H9 (cell line): Measurements from ENCODE around the gene ACACB. TPM values are rescaled to one million over a fixed set of nuclear protein-coding genes. Genes with fewer than 3 reads are reported as not detected.

Source experiments
- DNase-seq: peaks from one replicate; pipeline ENCODE4 v3.0.0-alpha.2; 2017
- H2AFZ ChIP-seq: one replicate; pipeline ENCODE4 v1.6.1; 2013; ENCODE audit warnings: mild to moderate bottlenecking, low read length, control low read depth, moderate library complexity
- H2AK5ac ChIP-seq: 2 replicates; pipeline ENCODE4 v1.6.1; 2013; ENCODE audit warnings: low read length, control low read depth, mixed read lengths; ENCODE audit not compliant: insufficient read length
- H2BK120ac ChIP-seq: one replicate; pipeline ENCODE4 v1.6.1; 2013; ENCODE audit warnings: low read depth, mild to moderate bottlenecking, low read length, control low read depth, inconsistent platforms; ENCODE audit not compliant: poor library complexity, severe bottlenecking
- H2BK12ac ChIP-seq: 2 replicates; pipeline ENCODE4 v1.6.1; 2013; ENCODE audit warnings: low read length, control low read depth, mixed read lengths, low read depth; ENCODE audit not compliant: insufficient read length
- H2BK15ac ChIP-seq: 2 replicates; pipeline ENCODE4 v1.6.1; 2013; ENCODE audit warnings: low read depth, low read length, control low read depth
- H2BK20ac ChIP-seq: one replicate; pipeline ENCODE4 v1.6.1; 2013; ENCODE audit warnings: low read depth, mild to moderate bottlenecking, low read length, control low read depth, inconsistent platforms; ENCODE audit not compliant: poor library complexity, severe bottlenecking
- H2BK5ac ChIP-seq: 2 replicates; pipeline ENCODE4 v1.6.1; 2013; ENCODE audit warnings: low read length, control low read depth, mixed read lengths; ENCODE audit not compliant: insufficient read length
- H3K14ac ChIP-seq: 2 replicates; pipeline ENCODE4 v1.6.1; 2013; ENCODE audit warnings: low read length, control low read depth; ENCODE audit not compliant: insufficient read depth
- H3K18ac ChIP-seq: 2 replicates; pipeline ENCODE4 v1.6.1; 2013; ENCODE audit warnings: low read depth, mild to moderate bottlenecking, mixed read lengths, low read length, control low read depth; ENCODE audit not compliant: insufficient read length
- H3K23ac ChIP-seq: 2 replicates; pipeline ENCODE4 v1.6.1; 2013; ENCODE audit warnings: low read length, control low read depth, mixed read lengths, low read depth; ENCODE audit not compliant: insufficient read length
- H3K23me2 ChIP-seq: 2 replicates; pipeline ENCODE4 v1.6.1; 2013; ENCODE audit warnings: low read depth, mild to moderate bottlenecking, mixed read lengths, low read length, control low read depth; ENCODE audit not compliant: insufficient read length, poor library complexity, severe bottlenecking
- H3K27ac ChIP-seq: 2 replicates; pipeline ENCODE4 v1.5.1; 2013; ENCODE audit warnings: low read length, control low read depth, mixed read lengths, low read depth; ENCODE audit not compliant: insufficient read length
- H3K27me3 ChIP-seq: 2 replicates; pipeline ENCODE4 v1.6.1; 2013; ENCODE audit warnings: low read length, control low read depth, inconsistent platforms; ENCODE audit not compliant: insufficient read depth
- H3K4ac ChIP-seq: 2 replicates; pipeline ENCODE4 v1.6.1; 2013; ENCODE audit warnings: low read depth, mild to moderate bottlenecking, control low read depth, inconsistent platforms, low read length, moderate library complexity
- H3K4me1 ChIP-seq: 2 replicates; pipeline ENCODE4 v1.6.1; 2013; ENCODE audit warnings: low read length, control low read depth, inconsistent platforms; ENCODE audit not compliant: insufficient read depth
- H3K4me2 ChIP-seq: 2 replicates; pipeline ENCODE4 v1.6.1; 2013; ENCODE audit warnings: low read length, control low read depth, mixed read lengths; ENCODE audit not compliant: insufficient read length, insufficient read depth
- H3K56ac ChIP-seq: 2 replicates; pipeline ENCODE4 v1.6.1; 2013; ENCODE audit warnings: low read depth, mild to moderate bottlenecking, mixed read lengths, low read length, control low read depth; ENCODE audit not compliant: insufficient read length
- H3K79me1 ChIP-seq: 2 replicates; pipeline ENCODE4 v1.6.1; 2013; ENCODE audit warnings: low read depth, mild to moderate bottlenecking, moderate library complexity, low read length, control low read depth, inconsistent platforms; ENCODE audit not compliant: insufficient read depth, poor library complexity, severe bottlenecking
- H3K79me2 ChIP-seq: 2 replicates; pipeline ENCODE4 v1.6.1; 2013; ENCODE audit warnings: low read length, control low read depth, inconsistent platforms; ENCODE audit not compliant: insufficient read depth
- H3K9ac ChIP-seq: 2 replicates; pipeline ENCODE4 v1.6.1; 2013; ENCODE audit warnings: low read length, control low read depth, mixed read lengths; ENCODE audit not compliant: insufficient read length; ENCODE audit errors: extremely low read depth
- H3K9me3 ChIP-seq: one replicate; pipeline ENCODE4 v1.6.1; 2013; ENCODE audit warnings: low read depth, low read length, inconsistent platforms; ENCODE audit not compliant: control insufficient read depth
- H3T11ph ChIP-seq: one replicate; pipeline ENCODE4 v1.6.1; 2013; ENCODE audit warnings: mild to moderate bottlenecking, low read length, control low read depth, inconsistent platforms
- H4K20me1 ChIP-seq: one replicate; pipeline ENCODE4 v1.6.1; 2013; ENCODE audit not compliant: control insufficient read depth, insufficient read length, insufficient read depth
- H4K5ac ChIP-seq: 2 replicates; pipeline ENCODE4 v1.6.1; 2013; ENCODE audit warnings: low read depth, mild to moderate bottlenecking, mixed read lengths, low read length, control low read depth; ENCODE audit not compliant: insufficient read length
- H4K8ac ChIP-seq: replicated peaks from 2 replicates; pipeline ENCODE4 v1.6.1; 2013; ENCODE audit warnings: low read length, control low read depth, mixed read lengths, low read depth; ENCODE audit not compliant: insufficient read length
- H4K91ac ChIP-seq: 2 replicates; pipeline ENCODE4 v1.6.1; 2013; ENCODE audit warnings: low read depth, mild to moderate bottlenecking, moderate library complexity, mixed read lengths, low read length, control low read depth; ENCODE audit not compliant: insufficient read length
- H3K27ac Mint-ChIP-seq, 3 experiments: 2 replicates in 2 of 3; 3 replicates in 1 of 3; pipeline ENCODE4 v1.8.0; 2020 to 2021; ENCODE audit warnings: mixed read lengths in 3 of 3, mild to moderate bottlenecking in 1 of 3, moderate library complexity in 1 of 3
- H3K27me3 Mint-ChIP-seq: 2 replicates; pipeline ENCODE4 v1.8.0; 2021; ENCODE audit warnings: low read depth, mild to moderate bottlenecking, moderate library complexity, mixed read lengths
- H3K36me3 Mint-ChIP-seq, 3 experiments: 2 replicates in 2 of 3; 3 replicates in 1 of 3; pipeline ENCODE4 v1.8.0; 2020 to 2021; ENCODE audit warnings: low read depth in 3 of 3, mixed read lengths in 3 of 3; ENCODE audit not compliant: insufficient read depth in 1 of 3
- H3K4me1 Mint-ChIP-seq, 2 experiments: 2 replicates each; pipeline ENCODE4 v1.8.0; 2020; ENCODE audit warnings: mixed read lengths in 2 of 2
- H3K4me3 Mint-ChIP-seq, 2 experiments: 2 replicates in 1 of 2; 3 replicates in 1 of 2; pipeline ENCODE4 v1.8.0; 2020 to 2021; ENCODE audit warnings: mild to moderate bottlenecking in 2 of 2, mixed read lengths in 2 of 2, moderate library complexity in 1 of 2
- H3K9me3 Mint-ChIP-seq, 2 experiments: 2 replicates in 1 of 2; 3 replicates in 1 of 2; pipeline ENCODE4 v1.8.0; 2020; ENCODE audit warnings: mild to moderate bottlenecking in 2 of 2, mixed read lengths in 2 of 2, moderate library complexity in 1 of 2
- CTCF ChIP-seq: fragments of 200-600 bp; sonication (generic); conservative IDR thresholded peaks from 3 replicates; pipeline ENCODE4 v1.8.0; 2021; ENCODE audit warnings: antibody characterized with exemption, mild to moderate bottlenecking
- WGBS: extraction: QIAGEN DNeasy Blood & Tissue Kit; methylation state at CpG from one replicate; pipeline ENCODE4 v1.1.7; 2013; ENCODE audit warnings: missing lambda C conversion rate, low lambda C conversion rate, mixed read lengths; ENCODE audit not compliant: insufficient read length; ENCODE audit errors: extremely low coverage; 5-methylcytosine and 5-hydroxymethylcytosine counted together
- total RNA-seq: library from RNA; stranded (reverse); gene quantifications from 2 replicates; pipeline ENCODE4 v1.2.1, GENCODE V29; 2021

Gene ACACB
- total RNA-seq, 1 experiment from 2014 or later, result 14.2 TPM

GRCh38 chr12:109109746-109110350, 6.5 kb upstream of the ACACB start:
- Histone ChIP-seq H4K5ac (no peak overlapping the region), H3K18ac (no peak overlapping the region), H4K91ac (no peak overlapping the region), H3K79me2 (no peaks in the 10 kb centered on the region), H4K8ac (no peak overlapping the region), H3K4ac (no peak overlapping the region), H2BK120ac (no peak overlapping the region), H3K27ac (no peak overlapping the region), H2BK15ac (no peak overlapping the region), H2BK12ac (no peak overlapping the region), H3K56ac (no peak overlapping the region), H2AK5ac (no peak overlapping the region), H4K20me1 (no peaks in the 10 kb centered on the region), H2AFZ (no peak overlapping the region), H3K27me3 (no peaks in the 10 kb centered on the region), H3K23me2 (peaks cover 4% of the 10 kb centered on the region), H3K9me3 (no peaks in the 10 kb centered on the region), H2BK5ac (no peak overlapping the region), H3K4me2 (no peak overlapping the region), H2BK20ac (no peak overlapping the region), H3K79me1 (no peaks in the 10 kb centered on the region), H3K9ac (no peak overlapping the region), H3K14ac (no peak overlapping the region), H3K4me1 (peaks cover 2% of the 10 kb centered on the region; the same call in 1 of the 2 replicates), H3T11ph (no peak overlapping the region), H3K23ac (no peak overlapping the region)
- Mint-ChIP-seq H3K4me3 (no peak overlapping the region), H3K27ac (peak overlapping the region; percentile 59 to 90 (median 84); a peak in 3 of 7 replicates), H3K9me3 (no peaks in the 10 kb centered on the region), H3K4me1 (peaks cover 10 to 12% of the 10 kb centered on the region in 2 experiments), H3K27me3 (no peaks in the 10 kb centered on the region), H3K36me3 (peaks cover 28 to 58% (median 47%) of the 10 kb centered on the region in 3 experiments; a peak in 6 of 7 replicates)
- DNase-seq, result no peak
- no CpG with 5 or more reads among the region's 6 CpGs for WGBS
- TF ChIP-seq CTCF, result no peak
